HG02943 (cell line): Measurements from ENCODE around the gene AGAP1.

Experiments used
- ATAC-seq: cut with Tn5 transposase; IDR thresholded peaks from one replicate; pipeline ENCODE4 v1.9.1; 2021; ENCODE audit warnings: mild to moderate bottlenecking, low read depth, moderate library complexity; ENCODE audit not compliant: unreplicated experiment

The AGAP1 gene

DNA sequence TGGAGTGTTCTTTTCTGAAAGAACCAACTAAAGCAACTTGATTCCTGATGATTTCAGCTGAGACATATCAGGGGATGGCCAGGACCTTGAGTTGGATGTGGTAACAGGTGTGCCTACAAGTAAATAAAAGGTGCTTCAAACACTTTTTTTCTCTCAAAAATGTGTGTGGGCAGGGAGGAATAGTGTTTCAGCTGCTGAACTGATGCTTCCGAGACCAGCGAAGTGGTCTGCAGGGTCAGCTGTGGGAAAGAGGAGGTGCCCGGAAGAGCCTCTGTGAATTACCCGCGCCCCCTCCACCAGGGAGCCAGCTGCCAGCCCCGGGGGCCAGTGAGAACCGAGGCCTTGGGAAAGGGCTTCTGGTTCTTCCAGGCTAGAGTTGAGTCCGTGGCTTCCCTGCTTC, 425.0 kb downstream of the AGAP1 start:
- ATAC-seq = no peak

GRCh38 chr2:235920216-235920865, 426.5 kb downstream of the AGAP1 start:
- no peak for ATAC-seq

DNA sequence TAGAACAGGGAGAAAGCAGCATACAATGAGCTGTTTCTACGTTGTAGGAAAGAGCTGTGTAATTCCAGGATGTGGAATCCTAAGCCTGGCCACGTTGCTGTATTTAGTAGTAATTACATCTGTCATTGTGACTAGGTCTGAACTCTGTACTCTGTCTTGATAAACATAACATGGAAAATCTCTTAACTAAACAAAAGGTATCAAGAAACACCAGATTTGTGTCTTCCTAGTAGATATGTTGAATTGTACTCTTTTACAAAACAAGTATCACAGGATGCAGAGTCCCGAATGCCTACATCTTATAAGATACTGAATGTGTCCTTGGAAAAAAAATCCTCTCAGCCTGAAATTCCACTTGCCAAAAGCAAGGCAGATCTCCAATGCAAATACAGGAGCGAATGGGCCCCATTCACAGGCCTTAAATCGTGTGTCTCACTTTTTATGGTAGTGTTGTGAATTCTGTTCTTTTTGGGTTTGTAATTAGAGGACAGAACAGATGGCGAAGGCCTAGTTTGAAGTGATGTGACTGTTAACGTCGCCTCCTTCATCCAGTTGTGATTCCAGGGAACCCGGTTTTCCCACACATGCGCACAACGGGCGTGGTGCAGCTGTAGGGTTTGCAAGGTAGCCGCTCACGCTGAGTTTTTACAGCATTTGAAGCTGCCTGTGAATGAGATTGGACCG, 427.8 kb downstream of the AGAP1 start:
- no peak for ATAC-seq

DNA sequence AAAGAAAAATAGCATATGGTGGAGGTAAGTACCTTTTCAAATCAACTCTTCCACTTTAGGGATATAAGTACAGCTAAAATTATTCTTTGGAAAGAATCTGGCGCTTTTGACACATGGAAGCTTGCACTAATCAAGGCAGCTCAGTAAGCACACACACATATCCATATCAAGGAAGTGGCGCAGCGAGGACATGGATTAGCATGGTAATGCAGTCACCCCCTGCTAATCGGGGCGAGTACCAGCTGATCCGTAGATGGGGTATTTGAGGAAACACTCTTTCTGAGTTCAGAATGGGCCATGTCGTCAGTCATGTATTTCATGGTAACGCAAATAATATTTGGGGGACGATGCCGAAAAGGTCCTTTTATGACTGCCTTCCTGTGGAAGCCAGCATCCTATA, 429.0 kb downstream of the AGAP1 start:
- no peak for ATAC-seq

GRCh38 chr2:235923859-235924674, 430.2 kb downstream of the AGAP1 start:
- no peak for ATAC-seq

DNA sequence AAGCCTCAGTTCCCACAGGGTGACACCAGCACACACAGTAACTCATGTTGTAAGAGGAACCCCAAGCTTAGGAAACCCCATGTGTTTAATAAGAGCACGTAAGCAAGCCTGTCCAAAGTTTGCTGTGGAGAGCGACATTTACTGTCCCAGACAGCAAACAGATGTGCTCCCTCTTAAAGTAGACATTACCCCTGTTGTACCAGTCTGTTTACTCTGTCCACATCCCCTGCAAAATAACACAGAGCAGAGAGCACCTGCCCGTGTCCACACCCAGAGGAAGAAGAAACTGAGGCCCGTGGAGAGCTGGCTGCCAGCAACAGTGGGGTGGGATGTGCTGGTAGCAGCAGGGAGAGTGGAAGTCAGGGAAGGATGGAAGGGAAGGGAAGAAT, 430.8 kb downstream of the AGAP1 start:
- ATAC-seq = no peak

DNA sequence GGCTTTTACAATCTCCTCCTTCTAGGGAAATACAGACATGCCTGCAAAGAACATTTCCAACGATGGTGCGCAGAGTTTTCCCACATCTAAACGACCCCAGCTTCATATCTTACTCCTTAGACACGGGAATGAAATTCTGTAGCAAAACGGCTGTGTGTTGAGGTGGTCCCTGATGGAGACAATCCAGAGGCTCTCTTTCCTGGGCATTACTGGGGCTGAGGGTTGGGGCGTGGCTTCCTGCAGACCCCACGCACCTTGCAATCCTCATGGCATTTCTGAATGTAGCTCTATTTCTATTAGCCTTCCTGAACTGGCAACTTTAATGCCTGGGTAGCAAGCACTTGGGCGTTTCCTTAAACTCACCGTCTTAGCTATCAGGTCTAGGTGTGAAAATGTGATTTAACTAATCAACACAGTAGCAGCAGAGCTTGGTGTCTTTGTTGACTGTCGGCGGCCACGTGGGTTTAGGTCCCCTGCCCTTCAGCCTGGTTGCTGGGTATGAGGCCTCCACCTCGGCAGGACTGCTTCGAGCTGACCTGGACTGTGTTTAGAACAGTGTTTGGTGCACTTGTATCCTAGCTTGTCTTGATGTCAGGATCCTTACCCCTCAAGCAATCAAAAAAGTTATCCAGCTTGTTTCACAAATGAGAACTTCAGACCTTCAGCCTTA, 431.5 kb downstream of the AGAP1 start:
- ATAC-seq = no peak

GRCh38 chr2:235926229-235926628, 432.4 kb downstream of the AGAP1 start:
- no peak for ATAC-seq

DNA sequence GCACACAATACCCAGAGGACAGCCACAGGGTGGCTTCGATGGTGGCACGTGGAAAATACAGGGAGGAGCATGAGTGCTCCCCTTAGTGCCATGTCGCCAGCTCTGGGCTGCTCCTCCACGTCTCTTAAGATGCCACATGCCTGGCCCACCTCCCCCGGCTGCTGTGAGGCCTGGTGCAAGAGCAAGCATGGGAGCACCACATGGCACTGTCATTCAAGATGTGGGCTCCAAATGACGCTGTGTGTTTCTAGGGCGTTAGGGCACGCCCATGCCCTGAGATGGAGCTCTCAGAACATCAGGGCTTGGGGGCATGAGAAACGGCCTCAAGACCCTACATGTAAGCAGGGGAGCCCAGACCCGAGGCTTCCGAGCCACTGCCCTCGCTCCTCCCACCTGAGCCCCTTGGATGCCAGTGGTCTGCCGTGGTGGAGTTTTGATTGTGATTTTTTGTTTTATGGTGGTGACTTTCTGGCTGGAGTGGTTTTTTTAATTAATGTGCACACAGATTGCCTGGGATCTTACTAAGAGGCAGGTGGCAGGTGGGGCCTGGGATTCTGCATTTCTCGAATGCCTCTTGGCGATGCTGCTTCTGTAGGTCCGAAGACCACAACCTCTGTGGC, 435.0 kb downstream of the AGAP1 start:
- no peak for ATAC-seq

- no peak for ATAC-seq
Measured at GRCh38 chr2:235930701-235931100, 436.9 kb downstream of the AGAP1 start.

- no peak for ATAC-seq
Measured at GRCh38 chr2:235931676-235932075, 437.8 kb downstream of the AGAP1 start.

DNA sequence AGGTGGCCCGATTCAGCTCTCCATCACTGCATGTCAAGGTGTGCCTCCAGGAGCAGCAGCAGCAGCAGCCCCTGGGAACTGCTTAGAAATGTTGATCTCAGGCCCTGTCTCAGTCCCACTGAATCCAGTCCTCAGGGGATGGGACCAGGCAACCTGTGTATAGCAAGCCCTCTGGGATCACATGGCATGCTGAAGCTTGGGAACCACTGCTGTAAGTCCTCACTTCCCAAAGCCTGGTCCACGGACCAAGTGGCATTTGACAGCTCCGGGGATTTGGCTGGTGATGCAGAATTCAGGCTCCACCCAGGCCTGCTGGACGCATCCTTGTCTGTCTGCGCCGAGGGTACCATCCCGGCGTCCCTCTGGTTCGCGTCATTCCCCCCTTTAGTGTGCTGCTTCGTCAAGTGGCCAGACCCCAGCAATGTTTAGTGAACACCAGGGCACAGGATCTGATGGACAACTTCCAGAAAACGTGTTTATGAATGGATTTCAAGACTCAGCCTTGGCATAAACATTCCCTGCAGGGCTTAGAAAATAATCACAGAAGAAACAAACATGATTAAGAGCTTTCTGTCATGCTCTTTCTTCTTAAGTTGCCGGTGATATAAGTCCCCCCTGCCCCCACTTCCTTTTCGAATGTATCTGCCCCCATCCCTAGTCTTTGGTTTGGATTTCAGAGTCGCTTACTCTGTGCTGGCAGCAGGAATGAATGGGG, 440.4 kb downstream of the AGAP1 start:
- no peak for ATAC-seq

DNA sequence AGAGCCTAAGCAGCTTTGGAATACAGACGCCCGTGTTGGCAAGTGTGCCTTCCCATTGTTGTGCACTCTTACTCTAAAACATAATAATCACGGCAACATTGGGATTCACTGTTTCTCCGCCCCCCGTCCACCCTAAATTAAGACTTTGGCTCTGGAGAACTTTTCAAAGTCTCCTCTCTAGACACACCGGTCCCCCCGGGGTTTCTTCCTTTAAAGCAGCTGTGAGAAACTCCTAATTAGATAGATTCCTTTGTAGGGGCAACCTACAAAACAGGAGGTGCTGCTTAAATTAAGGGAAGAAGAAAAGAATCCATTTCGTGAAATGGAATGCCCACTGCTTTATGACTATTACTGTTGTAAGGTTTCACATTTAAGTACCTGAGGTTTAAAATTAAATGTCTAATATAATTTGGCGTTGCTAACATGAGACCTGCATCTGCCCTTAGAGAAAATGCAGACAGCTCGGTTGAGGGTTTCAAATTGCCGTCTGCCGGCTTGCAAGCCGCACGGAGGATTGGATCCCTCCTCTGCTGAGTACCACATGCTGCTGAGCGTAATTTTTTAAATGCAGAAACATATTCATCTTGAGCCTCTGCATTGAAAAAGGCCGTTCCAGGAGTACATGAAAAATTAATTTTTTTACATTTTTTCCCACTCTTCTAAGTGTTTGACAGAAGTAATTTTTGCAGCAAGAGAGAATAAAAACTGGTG, 441.1 kb downstream of the AGAP1 start:
- no peak for ATAC-seq

DNA sequence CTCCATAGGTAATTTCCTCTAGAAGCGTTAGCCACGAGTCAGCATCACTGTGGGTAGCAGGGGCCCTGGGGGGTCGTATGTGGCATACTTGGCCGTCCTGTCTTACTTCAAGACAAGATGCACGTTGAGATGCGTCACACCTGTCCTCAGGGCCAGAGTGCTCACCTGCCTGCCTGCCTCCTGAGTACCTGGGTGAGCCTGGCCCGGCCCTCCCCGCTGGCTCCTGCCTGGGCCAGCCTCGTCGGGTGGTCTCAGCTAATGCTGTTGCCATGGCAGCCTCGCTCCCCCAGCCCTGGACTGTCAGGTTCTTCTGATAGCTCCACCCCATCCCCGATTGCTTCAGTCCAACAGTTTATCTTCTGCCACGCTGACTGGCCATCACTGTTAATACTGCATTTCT, 441.9 kb downstream of the AGAP1 start:
- ATAC-seq = no peak

- ATAC-seq = no peak
Measured at GRCh38 chr2:235936493-235936892, 442.6 kb downstream of the AGAP1 start.

GRCh38 chr2:235937087-235937486, 443.2 kb downstream of the AGAP1 start:
- ATAC-seq = no peak

GRCh38 chr2:235937526-235937925, 443.7 kb downstream of the AGAP1 start:
- no peak for ATAC-seq

GRCh38 chr2:235937936-235938335, 444.1 kb downstream of the AGAP1 start:
- ATAC-seq = no peak

GRCh38 chr2:235938611-235939010, 444.8 kb downstream of the AGAP1 start:
- no peak for ATAC-seq
